HCT116 (cell line): Measurements from ENCODE around the gene UFD1. TPM values are rescaled to one million over a fixed set of nuclear protein-coding genes. Genes with fewer than 3 reads are reported as not detected.

Experiments
- ATAC-seq: fragments of 200-7000 bp; cut with Tn5 transposase; 2 replicates; pipeline ENCODE4 v1.9.1; 2020; ENCODE audit warnings: mild to moderate bottlenecking, moderate library complexity
- BruUV-seq: library from RNA; stranded (reverse); fragments of 400-500 nt; replicated peaks from 2 replicates; lab custom pipeline; 2021; lab: Mats Ljungman, UMichigan
- CTCF ChIA-PET: fragments of 300-600 bp; sonication (Branson Sonifier 250); formaldehyde crosslinking; loops from one replicate; lab custom pipeline; 2021; ENCODE audit warnings: antibody characterized with exemption; lab: Charles Lee
- POLR2A ChIA-PET: fragments of 300-600, 350-600 bp; sonication (Branson Sonifier 250); formaldehyde crosslinking; loops from one replicate; lab custom pipeline; 2021; ENCODE audit warnings: antibody characterized with exemption; lab: Charles Lee
- RAD21 ChIA-PET, 2 experiments: fragments of 300-600 bp; sonication (Branson Sonifier 250); formaldehyde crosslinking; loops; one replicate each; lab custom pipeline; 2023; ENCODE audit warnings: low total read pairs in 2 of 2; ENCODE audit not compliant: uncharacterized antibody in 2 of 2, unreplicated experiment in 2 of 2, low non-redundant PET in 1 of 2; lab: Charles Lee
- DNase-seq: peaks from one replicate; pipeline ENCODE4 v3.0.0-alpha.2; 2010; ENCODE audit warnings: low read depth, low spot score
- H2AFZ ChIP-seq: fragments of 200-600 bp; shearing (Covaris generic), sonication (generic); 2 replicates; pipeline ENCODE4 v1.6.1; 2017; ENCODE audit warnings: low read depth, mixed run types, mixed read lengths, antibody characterized with exemption, low read length; ENCODE audit not compliant: poor library complexity, severe bottlenecking
- H3K27ac ChIP-seq: 2 replicates; pipeline ENCODE4 v1.5.1; 2012; ENCODE audit warnings: low read depth, low read length
- H3K27me3 ChIP-seq: fragments of 200-600 bp; sonication (generic); 2 replicates; pipeline ENCODE4 v1.6.1; 2016; ENCODE audit warnings: mixed run types, low read length, mixed read lengths; ENCODE audit not compliant: insufficient read depth
- H3K36me3 ChIP-seq, 2 experiments: fragments of 200-500 bp in 1 of 2; fragments of 200-600 bp in 1 of 2; sonication (Bioruptor generic) in 1 of 2; sonication (generic) in 1 of 2; 2 replicates each; pipeline versions ENCODE4 v1.5.1 to v1.6.1; 2014 to 2016; ENCODE audit warnings: low read length in 2 of 2, inconsistent platforms in 1 of 2, mixed read lengths in 1 of 2, mixed run types in 1 of 2; ENCODE audit not compliant: insufficient read depth in 2 of 2, control insufficient read depth in 1 of 2
- H3K4me1 ChIP-seq, 2 experiments: fragments of 200-600 bp in 1 of 2; sonication (generic) in 1 of 2; 2 replicates each; pipeline versions ENCODE4 v1.5.1 to v1.6.1; 2012 to 2017; ENCODE audit warnings: low read length in 2 of 2, inconsistent platforms in 1 of 2, mild to moderate bottlenecking in 1 of 2, mixed read lengths in 1 of 2, mixed run types in 1 of 2, moderate library complexity in 1 of 2; ENCODE audit not compliant: insufficient read depth in 2 of 2, control insufficient read depth in 1 of 2
- H3K4me2 ChIP-seq: fragments of 200-600 bp; sonication (generic); 2 replicates; pipeline ENCODE4 v1.6.1; 2017; ENCODE audit warnings: mixed run types, low read length, mixed read lengths
- H3K4me3 ChIP-seq, 2 experiments: fragments of 200-600 bp in 1 of 2; sonication (generic) in 1 of 2; replicated peaks in 1 of 2; 2 replicates each; pipeline ENCODE4 v1.5.1; 2011 to 2016; ENCODE audit warnings: low read length in 2 of 2, control low read depth in 1 of 2, low read depth in 1 of 2, mild to moderate bottlenecking in 1 of 2, mixed read lengths in 1 of 2, mixed run types in 1 of 2
- H3K79me2 ChIP-seq: fragments of 200-600 bp; sonication (generic); 2 replicates; pipeline ENCODE4 v1.6.1; 2017; ENCODE audit warnings: mild to moderate bottlenecking, mixed run types, low read length, moderate library complexity, mixed read lengths; ENCODE audit not compliant: insufficient read depth
- H3K9ac ChIP-seq: fragments of 200-600 bp; sonication (generic); 2 replicates; pipeline ENCODE4 v1.6.1; 2016; ENCODE audit warnings: low read length, mixed read lengths
- H3K9me2 ChIP-seq: fragments of 200-600 bp; sonication (generic), shearing (Covaris generic); 2 replicates; pipeline ENCODE4 v1.6.1; 2017; ENCODE audit warnings: mixed run types, mild to moderate bottlenecking, moderate library complexity; ENCODE audit not compliant: insufficient read depth
- H3K9me3 ChIP-seq, 2 experiments: fragments of 200-500 bp in 1 of 2; fragments of 200-600 bp in 1 of 2; sonication (Bioruptor generic) in 1 of 2; sonication (generic) in 1 of 2; 2 replicates each; pipeline ENCODE4 v1.6.1; 2014 to 2017; ENCODE audit warnings: low read length in 2 of 2, mixed read lengths in 2 of 2, inconsistent platforms in 1 of 2, low read depth in 1 of 2, mild to moderate bottlenecking in 1 of 2, mixed run types in 1 of 2, moderate library complexity in 1 of 2; ENCODE audit not compliant: control insufficient read depth in 1 of 2, insufficient read depth in 1 of 2
- H4K20me1 ChIP-seq: fragments of 200-600 bp; sonication (generic), shearing (Covaris generic); 2 replicates; pipeline ENCODE4 v1.6.1; 2017; ENCODE audit warnings: mixed run types, mild to moderate bottlenecking, moderate library complexity; ENCODE audit not compliant: insufficient read depth
- CBX3 ChIP-seq: IDR thresholded peaks from 2 replicates; pipeline ENCODE4 v1.6.1; 2012; ENCODE audit warnings: low read depth
- CEBPB ChIP-seq: IDR thresholded peaks from 2 replicates; pipeline ENCODE4 v1.6.1; 2012; ENCODE audit warnings: low read depth
- EGR1 ChIP-seq: IDR thresholded peaks from 2 replicates; pipeline ENCODE4 v1.6.1; 2012; ENCODE audit warnings: low read depth
- ELF1 ChIP-seq: IDR thresholded peaks from 2 replicates; pipeline ENCODE4 v1.6.1; 2012; ENCODE audit warnings: low read depth, borderline replicate concordance
- EZH2phosphoT487 ChIP-seq: fragments of 200-600 bp; IDR thresholded peaks from 2 replicates; pipeline ENCODE4 v1.6.1; 2018; ENCODE audit warnings: antibody characterized with exemption, borderline replicate concordance
- FOSL1 ChIP-seq: IDR thresholded peaks from 2 replicates; pipeline ENCODE4 v1.6.1; 2012; ENCODE audit warnings: low read depth
- MAX ChIP-seq: IDR thresholded peaks from 2 replicates; pipeline ENCODE4 v1.6.1; 2012
- POLR2A ChIP-seq: IDR thresholded peaks from 2 replicates; pipeline ENCODE4 v1.7.0; 2011; ENCODE audit warnings: borderline replicate concordance; ENCODE audit not compliant: insufficient read depth, insufficient read length; ENCODE audit errors: extremely low read depth
- POLR2AphosphoS5 ChIP-seq: IDR thresholded peaks from 2 replicates; pipeline ENCODE4 v1.6.1; 2011; ENCODE audit warnings: mild to moderate bottlenecking, low read depth, low read length, moderate library complexity
- RAD21 ChIP-seq: IDR thresholded peaks from 2 replicates; pipeline ENCODE4 v1.6.1; 2012; ENCODE audit warnings: low read depth, mild to moderate bottlenecking
- SP1 ChIP-seq: IDR thresholded peaks from 2 replicates; pipeline ENCODE4 v1.6.1; 2012; ENCODE audit warnings: low read depth
- SRF ChIP-seq: IDR thresholded peaks from 2 replicates; pipeline ENCODE4 v1.6.1; 2012; ENCODE audit warnings: low read depth
- TCF7L2 ChIP-seq: IDR thresholded peaks from 2 replicates; pipeline ENCODE4 v1.7.0; 2011; ENCODE audit warnings: borderline replicate concordance, inconsistent platforms; ENCODE audit not compliant: insufficient read depth, insufficient read length; ENCODE audit errors: extremely low read depth
- YY1 ChIP-seq: IDR thresholded peaks from 2 replicates; pipeline ENCODE4 v1.6.1; 2011; ENCODE audit warnings: low read length, low read depth, moderate library complexity, mild to moderate bottlenecking; ENCODE audit not compliant: insufficient replicate concordance; ENCODE audit errors: extremely low read depth
- ZFX ChIP-seq: fragments of 450-650 bp; IDR thresholded peaks from 2 replicates; pipeline ENCODE4 v1.6.1; 2017
- ZNF274 ChIP-seq: fragments of 200-500 bp; sonication (Bioruptor generic); IDR thresholded peaks from 2 replicates; pipeline ENCODE4 v1.6.1; 2014; ENCODE audit warnings: mild to moderate bottlenecking, low read depth, low read length, inconsistent platforms
- intact Hi-C: fragments of 100-400 bp; cut with micrococcal nuclease; formaldehyde crosslinking; loops from 2 replicates; pipeline ENCODE4 v1.10.0; 2022
- total RNA-seq: library from RNA; stranded (reverse); gene quantifications from one replicate; pipeline ENCODE4 v1.2.1, GENCODE V29; 2021; ENCODE audit not compliant: unreplicated experiment
- TF ChIP-seq, protein P1 (sequence below): IDR thresholded peaks from 2 replicates; pipeline ENCODE4 v1.6.1; 2011; ENCODE audit warnings: mild to moderate bottlenecking, low read length, moderate library complexity; ENCODE audit not compliant: insufficient replicate concordance; ENCODE audit errors: extremely low read depth

UFD1 gene
- total RNA-seq, 1 experiment from 2014 or later: 97.5 TPM

GRCh38 chr22:19470010-19470409 is 9.0 kb downstream of the UFD1 start:
- Histone ChIP-seq H3K27me3 (no peaks in the 10 kb centered on the region), H2AFZ (no peak overlapping the region), H3K9ac (no peak overlapping the region), H3K4me2 (no peak overlapping the region), H3K36me3 (peaks cover 42 to 71% of the 10 kb centered on the region in 2 experiments), H3K79me2 (peaks cover 54% of the 10 kb centered on the region), H4K20me1 (peaks cover 3% of the 10 kb centered on the region; the same call in 1 of the 2 replicates), H3K9me2 (no peaks in the 10 kb centered on the region), H3K4me1 (no peaks in the 10 kb centered on the region), H3K4me3 (no peak overlapping the region), H3K9me3 (no peaks in the 10 kb centered on the region), H3K27ac (no peak overlapping the region)
- TF ChIP-seq POLR2A (no peak), YY1 (no peak), ZFX (no peak), ELF1 (no peak), CBX3 (no peak), SRF (no peak), FOSL1 (no peak), POLR2AphosphoS5 (no peak), MAX (no peak), RAD21 (no peak), ZNF274 (no peak)
- ChIA-PET CTCF (no interaction called here), RAD21 (no interaction called here), POLR2A (no interaction called here)
- ATAC-seq (no peak), DNase-seq (no peak)
- intact Hi-C loops: loop anchor here (10.0 kb wide), 1 partner anchor 325 kb away; the partner anchor contains the start of gene ESS2
- no TSS peak for BruUV-seq

DNA sequence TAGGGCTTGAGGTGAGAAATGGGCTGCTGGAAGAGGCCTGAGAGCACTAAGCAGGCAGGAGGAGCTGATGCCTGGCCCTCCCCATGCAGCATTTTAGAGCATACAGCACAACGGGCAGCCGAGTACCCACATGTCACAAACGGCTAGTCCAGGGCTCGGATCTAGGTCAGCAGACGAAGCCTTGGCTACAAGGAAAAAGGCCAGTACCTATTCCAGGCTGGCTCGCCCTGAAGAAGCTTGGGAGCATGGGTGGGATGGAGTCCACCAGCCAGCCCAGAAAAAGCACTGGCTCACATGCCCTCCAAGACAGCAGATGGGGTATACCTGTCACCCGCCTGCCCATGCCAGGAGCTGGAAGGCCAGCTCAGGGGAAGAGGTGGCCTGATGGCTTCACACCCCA is 9.6 kb downstream of the UFD1 start:
- ATAC-seq (no peak), DNase-seq (no peak)
- intact Hi-C loops: no loop called here
- no peak overlapping the region for H3K27ac ChIP-seq
- ChIA-PET CTCF (no interaction called here), RAD21 (no interaction called here), POLR2A (no interaction called here)
- no TSS peak for BruUV-seq
- no peaks in the 10 kb centered on the region for H3K27me3 ChIP-seq
- peaks cover 3% of the 10 kb centered on the region; the same call in 1 of the 2 replicates for H4K20me1 ChIP-seq
- no peak overlapping the region for H3K4me2 ChIP-seq
- H3K9me3 ChIP-seq: no peaks in the 10 kb centered on the region
- H3K4me1 ChIP-seq: no peaks in the 10 kb centered on the region
- H3K9ac ChIP-seq: no peak overlapping the region
- no peak overlapping the region for H2AFZ ChIP-seq
- no peak overlapping the region for H3K4me3 ChIP-seq
- no peak for TF ChIP-seq ZNF274
- TF ChIP-seq, protein P1, sequence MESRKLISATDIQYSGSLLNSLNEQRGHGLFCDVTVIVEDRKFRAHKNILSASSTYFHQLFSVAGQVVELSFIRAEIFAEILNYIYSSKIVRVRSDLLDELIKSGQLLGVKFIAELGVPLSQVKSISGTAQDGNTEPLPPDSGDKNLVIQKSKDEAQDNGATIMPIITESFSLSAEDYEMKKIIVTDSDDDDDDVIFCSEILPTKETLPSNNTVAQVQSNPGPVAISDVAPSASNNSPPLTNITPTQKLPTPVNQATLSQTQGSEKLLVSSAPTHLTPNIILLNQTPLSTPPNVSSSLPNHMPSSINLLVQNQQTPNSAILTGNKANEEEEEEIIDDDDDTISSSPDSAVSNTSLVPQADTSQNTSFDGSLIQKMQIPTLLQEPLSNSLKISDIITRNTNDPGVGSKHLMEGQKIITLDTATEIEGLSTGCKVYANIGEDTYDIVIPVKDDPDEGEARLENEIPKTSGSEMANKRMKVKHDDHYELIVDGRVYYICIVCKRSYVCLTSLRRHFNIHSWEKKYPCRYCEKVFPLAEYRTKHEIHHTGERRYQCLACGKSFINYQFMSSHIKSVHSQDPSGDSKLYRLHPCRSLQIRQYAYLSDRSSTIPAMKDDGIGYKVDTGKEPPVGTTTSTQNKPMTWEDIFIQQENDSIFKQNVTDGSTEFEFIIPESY: no peak
- TF ChIP-seq EGR1: no peak
- no peak for TF ChIP-seq FOSL1
- no peak for TF ChIP-seq CEBPB
- TF ChIP-seq EZH2phosphoT487: no peak
- no peak for TF ChIP-seq ZFX
- TF ChIP-seq TCF7L2: no peak
- no peak for TF ChIP-seq SP1
- TF ChIP-seq ELF1: no peak
- no peak for TF ChIP-seq RAD21
- no peak for TF ChIP-seq MAX
- peaks cover 48% of the 10 kb centered on the region for H3K79me2 ChIP-seq
- peaks cover 47 to 77% of the 10 kb centered on the region in 2 experiments for H3K36me3 ChIP-seq
- H3K9me2 ChIP-seq: no peaks in the 10 kb centered on the region
